AG04449 (cell line): ENCODE results near the gene SRRM5.
A peak's percentile ranks its signal among the peaks of the same experiment; 100 is the strongest.

Experiments used
- CTCF ChIA-PET: fragments of 350-600 bp; formaldehyde crosslinking; extraction: SDS; loops from one replicate; lab custom pipeline; 2021; ENCODE audit warnings: antibody characterized with exemption; lab: Yijun Ruan, JAX
- POLR2A ChIA-PET: fragments of 400-600, 350-600 bp; formaldehyde crosslinking; extraction: SDS; loops from one replicate; lab custom pipeline; 2020; ENCODE audit warnings: antibody characterized with exemption, inconsistent platforms; lab: Yijun Ruan, JAX
- DNase-seq: peaks from one replicate; pipeline ENCODE4 v3.0.0-alpha.2; 2010; ENCODE audit warnings: low read depth, low spot score
- H3K4me3 ChIP-seq: 2 replicates; pipeline ENCODE4 v1.5.1; 2011; ENCODE audit warnings: low read depth, mild to moderate bottlenecking, control low read depth, low read length
- CTCF ChIP-seq: IDR thresholded peaks from one replicate; pipeline ENCODE4 v1.5.1; 2011; ENCODE audit warnings: mild to moderate bottlenecking, moderate library complexity, low read length, control low read depth, inconsistent platforms; ENCODE audit not compliant: insufficient read depth; ENCODE audit errors: missing control alignments

The SRRM5 gene

GRCh38 chr19:43651758-43652545 lies 40.1 kb downstream of the SRRM5 start:
- peak; percentile 83 for TF ChIP-seq CTCF
- CTCF ChIA-PET: interaction anchor here (0.8 to 3.7 kb wide), 17 partner anchors 9 to 220 kb away, joined by 3 to 32 read pairs (median 5); partner anchors contain the start of genes IRGQ, ZNF575 and ZNF576
- H3K4me3 ChIP-seq: no peak overlapping the region
- DNase-seq: no peak
- POLR2A ChIA-PET: no interaction called here

GRCh38 chr19:43652546-43652874 lies 40.6 kb downstream of the SRRM5 start:
- ChIA-PET POLR2A (no interaction called here), CTCF (interaction anchor here (0.9 to 3.7 kb wide), 15 partner anchors 9 to 220 kb away, joined by 3 to 32 read pairs (median 5); partner anchors contain the start of genes IRGQ and ZNF576)
- no peak overlapping the region for H3K4me3 ChIP-seq
- no peak for TF ChIP-seq CTCF
- no peak for DNase-seq

GRCh38 chr19:43656436-43656835 lies 44.5 kb downstream of the SRRM5 start:
- no peak for TF ChIP-seq CTCF
- no peak overlapping the region for H3K4me3 ChIP-seq
- ChIA-PET CTCF (interaction anchor here (1.0 kb wide), 1 partner anchor 9 kb away, joined by 4 read pairs; no protein-coding TSS in a partner anchor), POLR2A (no interaction called here)
- DNase-seq: no peak

- H3K4me3 ChIP-seq: no peak overlapping the region
- no peak for DNase-seq
- POLR2A ChIA-PET: no interaction called here
- CTCF ChIA-PET: interaction anchor here (1.2 to 1.3 kb wide), 2 partner anchors 16 to 103 kb away, joined by 3 read pairs; no protein-coding TSS in a partner anchor
- TF ChIP-seq CTCF: no peak
Observed at GRCh38 chr19:43658001-43658400, 46.1 kb downstream of the SRRM5 start.

- no peak for DNase-seq
- TF ChIP-seq CTCF: no peak
- CTCF ChIA-PET: interaction anchor here (1.2 to 1.4 kb wide), 3 partner anchors 10 to 103 kb away, joined by 3 to 4 read pairs (median 3); no protein-coding TSS in a partner anchor
- POLR2A ChIA-PET: no interaction called here
- no peak overlapping the region for H3K4me3 ChIP-seq
Observed at GRCh38 chr19:43658494-43658893, 46.6 kb downstream of the SRRM5 start.

GRCh38 chr19:43660301-43660970 lies 48.5 kb downstream of the SRRM5 start:
- DNase-seq: no peak
- POLR2A ChIA-PET: no interaction called here
- no peak for TF ChIP-seq CTCF
- CTCF ChIA-PET: interaction anchor here (1.1 kb wide), 1 partner anchor 11 kb away, joined by 3 read pairs; no protein-coding TSS in a partner anchor
- no peak overlapping the region for H3K4me3 ChIP-seq
